Measurements from ENCODE around the gene IQCM.

DNA sequence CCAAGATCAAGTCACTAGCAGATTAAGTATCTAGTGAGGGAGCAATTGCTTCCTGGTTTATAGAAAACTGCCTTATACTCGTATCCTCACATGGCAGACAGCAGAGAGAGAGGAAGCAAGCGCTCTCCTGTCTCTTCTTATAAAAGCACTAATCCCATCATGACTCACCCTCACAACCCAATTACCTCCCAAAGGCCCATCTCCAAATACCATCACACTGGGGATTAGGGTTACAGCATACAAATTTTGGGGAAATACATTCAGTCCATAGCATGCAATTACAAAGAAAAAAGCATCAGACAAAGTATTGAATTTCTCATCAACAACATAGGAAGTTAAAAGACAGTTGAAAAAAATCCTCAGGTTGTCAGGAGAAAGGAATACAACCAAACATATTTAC lies 292.6 kb downstream of the IQCM start:
- TF ChIP-seq POLR2A (IDR thresholded peaks at IDR 0.05) (no peak), POLR2AphosphoS5 (IDR thresholded peaks at IDR 0.05) (no peak)
- TF ChIP-seq, protein P1, sequence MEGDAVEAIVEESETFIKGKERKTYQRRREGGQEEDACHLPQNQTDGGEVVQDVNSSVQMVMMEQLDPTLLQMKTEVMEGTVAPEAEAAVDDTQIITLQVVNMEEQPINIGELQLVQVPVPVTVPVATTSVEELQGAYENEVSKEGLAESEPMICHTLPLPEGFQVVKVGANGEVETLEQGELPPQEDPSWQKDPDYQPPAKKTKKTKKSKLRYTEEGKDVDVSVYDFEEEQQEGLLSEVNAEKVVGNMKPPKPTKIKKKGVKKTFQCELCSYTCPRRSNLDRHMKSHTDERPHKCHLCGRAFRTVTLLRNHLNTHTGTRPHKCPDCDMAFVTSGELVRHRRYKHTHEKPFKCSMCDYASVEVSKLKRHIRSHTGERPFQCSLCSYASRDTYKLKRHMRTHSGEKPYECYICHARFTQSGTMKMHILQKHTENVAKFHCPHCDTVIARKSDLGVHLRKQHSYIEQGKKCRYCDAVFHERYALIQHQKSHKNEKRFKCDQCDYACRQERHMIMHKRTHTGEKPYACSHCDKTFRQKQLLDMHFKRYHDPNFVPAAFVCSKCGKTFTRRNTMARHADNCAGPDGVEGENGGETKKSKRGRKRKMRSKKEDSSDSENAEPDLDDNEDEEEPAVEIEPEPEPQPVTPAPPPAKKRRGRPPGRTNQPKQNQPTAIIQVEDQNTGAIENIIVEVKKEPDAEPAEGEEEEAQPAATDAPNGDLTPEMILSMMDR (IDR thresholded peaks at IDR 0.05 in 8 of 11, conservative IDR thresholded peaks at IDR 0.05 in 3 of 11), result no peak

All from spleen (tissue), 7 donors.